Measurements from ENCODE around the gene MUC6.

DNA sequence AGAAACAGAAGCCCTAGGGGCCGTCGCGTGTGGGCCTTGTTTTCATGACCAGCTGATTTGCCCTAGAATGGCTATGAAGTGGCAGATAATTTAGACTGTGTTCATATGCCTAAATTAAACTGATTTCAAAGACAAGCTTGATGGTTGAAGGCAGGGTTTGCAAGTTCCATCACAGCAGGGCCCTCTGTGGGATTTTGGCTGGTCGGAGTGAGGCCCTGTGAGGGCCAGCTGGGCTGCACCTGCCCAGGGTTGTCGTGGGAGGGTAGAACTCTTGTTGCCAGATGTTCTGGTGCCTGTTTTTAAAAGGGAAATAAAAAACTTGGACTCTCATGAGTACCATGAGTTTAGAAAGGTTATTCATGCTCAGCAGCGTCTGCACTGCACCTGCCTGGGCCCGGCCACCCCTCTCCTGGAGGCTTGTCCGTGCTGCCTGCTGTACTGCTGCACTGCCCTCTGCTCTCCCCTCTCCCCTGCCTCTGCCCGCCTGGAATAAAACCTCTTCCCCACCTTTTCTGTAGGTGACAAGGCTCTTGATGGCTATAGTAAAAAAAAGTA is 66.8 kb downstream of the MUC6 start:
- TF ChIP-seq POLR2A (IDR thresholded peaks at IDR 0.05) (no peak), CTCF (IDR thresholded peaks at IDR 0.05) (no peak)

Measured in testis (tissue), 2 donors.